Panc1 (cell line): ENCODE results near the gene TMEM127. TPM values are rescaled to one million over a fixed set of nuclear protein-coding genes. Genes with fewer than 3 reads are reported as not detected.

Experiments
- ATAC-seq: fragments of 200-7000 bp; cut with Tn5 transposase; 2 replicates; pipeline ENCODE4 v1.9.1; 2020; ENCODE audit warnings: mild to moderate bottlenecking, moderate library complexity
- BruUV-seq: library from RNA; stranded (reverse); fragments of 400-500 nt; replicated peaks from 2 replicates; lab custom pipeline; 2021; lab: Mats Ljungman, UMichigan
- CTCF ChIA-PET: fragments of 300-600 bp; sonication (Branson Sonifier 250); formaldehyde crosslinking; loops from one replicate; lab custom pipeline; 2022; ENCODE audit warnings: antibody characterized with exemption; lab: Charles Lee
- POLR2A ChIA-PET: fragments of 300-600 bp; sonication (Branson Sonifier 250); formaldehyde crosslinking; loops from one replicate; lab custom pipeline; 2022; ENCODE audit warnings: antibody characterized with exemption; lab: Charles Lee
- DNase-seq: peaks from one replicate; pipeline ENCODE4 v3.0.0-alpha.2; 2010; ENCODE audit warnings: low read depth, low spot score
- H3K27ac ChIP-seq: 2 replicates; pipeline ENCODE4 v1.5.1; 2011; ENCODE audit warnings: mild to moderate bottlenecking, low read length, inconsistent platforms
- H3K27me3 ChIP-seq: fragments of 200-500 bp; sonication (Bioruptor generic); 2 replicates; pipeline ENCODE4 v1.6.0; 2014; ENCODE audit warnings: low read length, inconsistent platforms; ENCODE audit not compliant: control insufficient read depth, insufficient read depth
- H3K36me3 ChIP-seq: fragments of 200-500 bp; sonication (Bioruptor generic); 2 replicates; pipeline ENCODE4 v1.5.1; 2014; ENCODE audit warnings: inconsistent platforms, mild to moderate bottlenecking, low read length, moderate library complexity; ENCODE audit not compliant: control insufficient read depth, insufficient read depth
- H3K4me1 ChIP-seq: 2 replicates; pipeline ENCODE4 v1.5.1; 2011; ENCODE audit warnings: inconsistent platforms, mild to moderate bottlenecking, low read length, moderate library complexity; ENCODE audit not compliant: control insufficient read depth, insufficient read depth
- H3K4me3 ChIP-seq, 2 experiments: 2 replicates each; pipeline ENCODE4 v1.5.1; 2011 to 2012; ENCODE audit warnings: low read depth in 2 of 2, low read length in 2 of 2, mild to moderate bottlenecking in 2 of 2, inconsistent platforms in 1 of 2, moderate library complexity in 1 of 2
- H3K9me3 ChIP-seq: fragments of 200-500 bp; sonication (Bioruptor generic); 2 replicates; pipeline ENCODE4 v1.5.1; 2014; ENCODE audit warnings: low read depth, mild to moderate bottlenecking, inconsistent platforms, low read length, moderate library complexity; ENCODE audit not compliant: control insufficient read depth, insufficient read depth
- POLR2AphosphoS5 ChIP-seq: IDR thresholded peaks from 2 replicates; pipeline ENCODE4 v1.6.1; 2012; ENCODE audit warnings: mild to moderate bottlenecking, low read depth, low read length, moderate library complexity
- SIN3A ChIP-seq: IDR thresholded peaks from 2 replicates; pipeline ENCODE4 v1.6.1; 2012; ENCODE audit warnings: low read depth, mild to moderate bottlenecking, low read length, moderate library complexity, borderline replicate concordance; ENCODE audit not compliant: insufficient read depth
- TCF7L2 ChIP-seq: IDR thresholded peaks from 2 replicates; pipeline ENCODE4 v1.6.1; 2011; ENCODE audit warnings: mild to moderate bottlenecking, low read depth, low read length, inconsistent platforms
- in situ Hi-C: cut with HindIII; loops from 2 replicates; pipeline ENCODE4 v1.10.0; 2016; ENCODE audit warnings: low sequenced_read_pairs, low pct_unique_long_range_greater_than_20kb
- intact Hi-C: fragments of 100-400 bp; cut with micrococcal nuclease; formaldehyde crosslinking; loops from one replicate; pipeline ENCODE4 v1.10.0; 2022; ENCODE audit not compliant: unreplicated experiment
- total RNA-seq: library from RNA; stranded (reverse); gene quantifications from one replicate; pipeline ENCODE4 v1.2.1, GENCODE V29; 2021; ENCODE audit not compliant: unreplicated experiment
- TF ChIP-seq, protein P1 (sequence below): fragments of 450-650 bp; IDR thresholded peaks from 2 replicates; pipeline ENCODE4 v1.5.1; 2017; ENCODE audit warnings: mild to moderate bottlenecking
- TF ChIP-seq, protein P2 (sequence below), 2 experiments: IDR thresholded peaks; 2 replicates each; pipeline ENCODE4 v1.6.1; 2011 to 2012; ENCODE audit warnings: low read depth in 2 of 2, control low read depth in 1 of 2, low read length in 1 of 2, mild to moderate bottlenecking in 1 of 2, moderate library complexity in 1 of 2; ENCODE audit not compliant: insufficient read depth in 1 of 2

Gene TMEM127
- total RNA-seq, 1 experiment from 2014 or later, result 63.1 TPM

DNA sequence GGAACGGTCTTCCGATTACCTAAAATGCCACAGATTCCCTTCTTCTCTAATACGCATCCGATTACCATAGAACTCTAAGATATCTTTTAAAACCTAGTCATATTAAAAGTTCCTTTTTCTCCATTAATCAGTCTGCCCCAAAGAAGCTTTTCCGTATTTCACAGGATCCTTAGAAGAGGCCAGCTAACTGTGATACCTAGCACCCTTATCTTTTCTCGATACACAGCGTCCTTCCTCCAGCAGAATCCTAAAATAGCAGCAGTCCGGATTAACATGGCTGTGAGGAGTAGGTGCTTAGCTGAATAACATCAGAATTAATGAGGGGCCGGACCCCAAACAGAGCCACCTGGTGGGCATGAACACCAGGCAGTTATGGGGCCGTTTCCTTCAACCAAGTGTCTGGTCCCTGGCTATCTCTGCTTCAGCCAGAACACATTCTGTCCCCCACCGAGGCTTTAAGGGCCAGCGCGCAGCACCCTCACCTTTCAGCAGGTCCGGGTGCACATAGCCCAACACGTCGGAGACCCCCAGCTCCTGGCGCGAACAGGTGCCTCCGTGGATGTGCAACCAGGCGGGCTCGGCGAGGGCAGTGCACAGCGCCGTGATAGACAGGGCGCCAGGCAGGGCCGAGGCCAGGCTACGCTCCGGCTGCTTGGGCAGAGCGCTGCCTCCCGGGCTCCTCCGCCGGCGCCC lies 995 bp downstream of the TMEM127 start:
- BruUV-seq, result no TSS peak
- Histone ChIP-seq H3K4me1 (peaks cover 40% of the 10 kb centered on the region), H3K36me3 (peaks cover 3% of the 10 kb centered on the region; the same call in 1 of the 2 replicates), H3K27me3 (no peaks in the 10 kb centered on the region), H3K9me3 (no peaks in the 10 kb centered on the region), H3K27ac (peak overlapping the region; percentile 77), H3K4me3 (peak overlapping the region; percentile 61 to 94)
- TF ChIP-seq, protein P1, sequence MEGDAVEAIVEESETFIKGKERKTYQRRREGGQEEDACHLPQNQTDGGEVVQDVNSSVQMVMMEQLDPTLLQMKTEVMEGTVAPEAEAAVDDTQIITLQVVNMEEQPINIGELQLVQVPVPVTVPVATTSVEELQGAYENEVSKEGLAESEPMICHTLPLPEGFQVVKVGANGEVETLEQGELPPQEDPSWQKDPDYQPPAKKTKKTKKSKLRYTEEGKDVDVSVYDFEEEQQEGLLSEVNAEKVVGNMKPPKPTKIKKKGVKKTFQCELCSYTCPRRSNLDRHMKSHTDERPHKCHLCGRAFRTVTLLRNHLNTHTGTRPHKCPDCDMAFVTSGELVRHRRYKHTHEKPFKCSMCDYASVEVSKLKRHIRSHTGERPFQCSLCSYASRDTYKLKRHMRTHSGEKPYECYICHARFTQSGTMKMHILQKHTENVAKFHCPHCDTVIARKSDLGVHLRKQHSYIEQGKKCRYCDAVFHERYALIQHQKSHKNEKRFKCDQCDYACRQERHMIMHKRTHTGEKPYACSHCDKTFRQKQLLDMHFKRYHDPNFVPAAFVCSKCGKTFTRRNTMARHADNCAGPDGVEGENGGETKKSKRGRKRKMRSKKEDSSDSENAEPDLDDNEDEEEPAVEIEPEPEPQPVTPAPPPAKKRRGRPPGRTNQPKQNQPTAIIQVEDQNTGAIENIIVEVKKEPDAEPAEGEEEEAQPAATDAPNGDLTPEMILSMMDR, result peak; percentile 49
- TF ChIP-seq TCF7L2 (no peak), POLR2AphosphoS5 (no peak)
- POLR2A ChIA-PET, result no interaction called here
- ATAC-seq (no peak), DNase-seq (no peak)
- in situ Hi-C loops, result loop anchor here (25.0 kb wide), 1 partner anchor 103 kb away; no protein-coding TSS in a partner anchor
- intact Hi-C loops, result loop anchor here (5.0 kb wide), 1 partner anchor 58 kb away; the partner anchor contains the start of gene STARD7
- CTCF ChIA-PET, result no interaction called here

DNA sequence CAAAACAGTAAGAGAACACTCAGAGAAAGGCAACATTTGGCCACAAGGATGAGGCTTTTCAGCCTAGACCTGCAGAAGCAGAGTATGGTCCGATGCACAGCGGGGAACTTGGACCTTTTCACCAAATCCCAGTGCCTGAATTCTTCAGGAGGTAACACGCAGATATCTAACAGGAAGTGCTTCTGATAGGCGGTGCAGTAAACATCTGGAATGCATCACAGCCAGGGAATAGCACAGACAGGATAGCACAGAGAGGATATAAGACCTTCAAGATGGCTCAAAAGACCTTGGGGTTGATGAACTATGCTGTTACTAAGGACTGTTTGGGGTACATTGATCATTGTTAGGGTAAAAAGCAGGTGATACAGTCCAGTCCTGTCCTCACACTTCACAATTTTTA lies 1.7 kb downstream of the TMEM127 start:
- Histone ChIP-seq H3K27me3 (no peaks in the 10 kb centered on the region), H3K27ac (no peak overlapping the region), H3K4me3 (peak overlapping the region; percentile 61 to 94), H3K36me3 (peaks cover 3% of the 10 kb centered on the region; the same call in 1 of the 2 replicates), H3K4me1 (peaks cover 41% of the 10 kb centered on the region), H3K9me3 (no peaks in the 10 kb centered on the region)
- no peak for ATAC-seq
- no peak for DNase-seq
- no peak for TF ChIP-seq TCF7L2
- no peak for TF ChIP-seq POLR2AphosphoS5
- TF ChIP-seq, protein P2, sequence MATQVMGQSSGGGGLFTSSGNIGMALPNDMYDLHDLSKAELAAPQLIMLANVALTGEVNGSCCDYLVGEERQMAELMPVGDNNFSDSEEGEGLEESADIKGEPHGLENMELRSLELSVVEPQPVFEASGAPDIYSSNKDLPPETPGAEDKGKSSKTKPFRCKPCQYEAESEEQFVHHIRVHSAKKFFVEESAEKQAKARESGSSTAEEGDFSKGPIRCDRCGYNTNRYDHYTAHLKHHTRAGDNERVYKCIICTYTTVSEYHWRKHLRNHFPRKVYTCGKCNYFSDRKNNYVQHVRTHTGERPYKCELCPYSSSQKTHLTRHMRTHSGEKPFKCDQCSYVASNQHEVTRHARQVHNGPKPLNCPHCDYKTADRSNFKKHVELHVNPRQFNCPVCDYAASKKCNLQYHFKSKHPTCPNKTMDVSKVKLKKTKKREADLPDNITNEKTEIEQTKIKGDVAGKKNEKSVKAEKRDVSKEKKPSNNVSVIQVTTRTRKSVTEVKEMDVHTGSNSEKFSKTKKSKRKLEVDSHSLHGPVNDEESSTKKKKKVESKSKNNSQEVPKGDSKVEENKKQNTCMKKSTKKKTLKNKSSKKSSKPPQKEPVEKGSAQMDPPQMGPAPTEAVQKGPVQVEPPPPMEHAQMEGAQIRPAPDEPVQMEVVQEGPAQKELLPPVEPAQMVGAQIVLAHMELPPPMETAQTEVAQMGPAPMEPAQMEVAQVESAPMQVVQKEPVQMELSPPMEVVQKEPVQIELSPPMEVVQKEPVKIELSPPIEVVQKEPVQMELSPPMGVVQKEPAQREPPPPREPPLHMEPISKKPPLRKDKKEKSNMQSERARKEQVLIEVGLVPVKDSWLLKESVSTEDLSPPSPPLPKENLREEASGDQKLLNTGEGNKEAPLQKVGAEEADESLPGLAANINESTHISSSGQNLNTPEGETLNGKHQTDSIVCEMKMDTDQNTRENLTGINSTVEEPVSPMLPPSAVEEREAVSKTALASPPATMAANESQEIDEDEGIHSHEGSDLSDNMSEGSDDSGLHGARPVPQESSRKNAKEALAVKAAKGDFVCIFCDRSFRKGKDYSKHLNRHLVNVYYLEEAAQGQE (IDR thresholded peaks at IDR 0.05; ENCODE audit: insufficient read depth in 1 of 2, low read depth in 2 of 2, low read length in 1 of 2), result no peak
- BruUV-seq, result no TSS peak
- ChIA-PET POLR2A (no interaction called here), CTCF (no interaction called here)
- intact Hi-C loops, result loop anchor here (5.0 kb wide), 1 partner anchor 57 kb away; the partner anchor contains the start of gene STARD7
- in situ Hi-C loops, result loop anchor here (25.0 kb wide), 1 partner anchor 102 kb away; no protein-coding TSS in a partner anchor

DNA sequence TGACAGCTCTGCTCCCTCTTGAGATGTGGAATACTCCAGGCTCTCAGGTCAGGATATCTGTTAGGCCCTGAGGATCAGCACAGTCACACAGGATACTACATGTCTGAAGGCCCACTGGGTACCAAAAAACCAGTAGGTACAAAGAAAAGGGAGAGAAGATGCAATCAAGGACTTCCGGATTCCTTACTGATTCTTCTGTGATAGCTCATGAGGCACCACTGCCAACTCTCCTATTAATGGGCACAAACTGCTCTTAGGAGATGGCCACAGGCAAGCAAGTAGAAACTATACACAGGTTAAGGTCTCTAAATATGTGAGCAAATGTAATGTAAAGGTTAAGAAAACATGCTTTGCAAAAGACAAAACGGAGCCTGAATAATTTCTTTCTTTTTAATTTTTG lies 3.5 kb downstream of the TMEM127 start:
- H3K9me3 ChIP-seq, result no peaks in the 10 kb centered on the region
- in situ Hi-C loops (loop anchor here (25.0 kb wide), 1 partner anchor 100 kb away; no protein-coding TSS in a partner anchor), intact Hi-C loops (loop anchor here (5.0 kb wide), 1 partner anchor 55 kb away; the partner anchor contains the start of gene STARD7)
- ChIA-PET POLR2A (interaction anchor here (0.7 kb wide), 1 partner anchor 61 kb away, joined by 5 read pairs; no protein-coding TSS in a partner anchor), CTCF (no interaction called here)
- H3K27me3 ChIP-seq, result no peaks in the 10 kb centered on the region
- H3K36me3 ChIP-seq, result no peaks in the 10 kb centered on the region; the same call in 1 of the 2 replicates
- peaks cover 39% of the 10 kb centered on the region for H3K4me1 ChIP-seq
- BruUV-seq, result no TSS peak
- no peak for ATAC-seq
- TF ChIP-seq POLR2AphosphoS5 (no peak), TCF7L2 (no peak), SIN3A (no peak)
- TF ChIP-seq, protein P1, result no peak
- TF ChIP-seq, protein P2 (IDR thresholded peaks at IDR 0.05; ENCODE audit: insufficient read depth in 1 of 2, low read depth in 2 of 2, low read length in 1 of 2), result no peak
- no peak for DNase-seq
- H3K27ac ChIP-seq, result no peak overlapping the region
- H3K4me3 ChIP-seq, result no peak overlapping the region
